Neutrophil (primary cell): ENCODE data around the gene MIGA1.
"Not testable (repeated sequence)": the region's sequence is repeated elsewhere in the genome, so short reads cannot be mapped to it uniquely, and the experiment has no call there.

Source experiments
- H3K27ac ChIP-seq: fragments of 200-600 bp; sonication (generic); 2 replicates; pipeline ENCODE4 v1.5.1; 2016; ENCODE audit warnings: mild to moderate bottlenecking, moderate library complexity
- H3K27me3 ChIP-seq: fragments of 200-600 bp; sonication (generic); 2 replicates; pipeline ENCODE4 v1.6.0; 2016; ENCODE audit warnings: mild to moderate bottlenecking
- H3K36me3 ChIP-seq: fragments of 200-600 bp; sonication (generic); 2 replicates; pipeline ENCODE4 v1.5.1; 2017
- H3K4me1 ChIP-seq, 2 experiments: fragments of 200-600 bp in 1 of 2; sonication (generic) in 1 of 2; 1 replicate in 1 of 2; 2 replicates in 1 of 2; pipeline versions ENCODE4 v1.5.1 to v1.6.1; 2013 to 2016; ENCODE audit warnings: low read depth in 1 of 2, low read length in 1 of 2, mild to moderate bottlenecking in 1 of 2, moderate library complexity in 1 of 2; ENCODE audit not compliant: control insufficient read depth in 1 of 2, insufficient read depth in 1 of 2
- H3K4me3 ChIP-seq, 2 experiments: fragments of 200-600 bp in 1 of 2; sonication (generic) in 1 of 2; 1 replicate in 1 of 2; 2 replicates in 1 of 2; pipeline ENCODE4 v1.5.1; 2013 to 2016; ENCODE audit warnings: low read depth in 1 of 2, low read length in 1 of 2, mild to moderate bottlenecking in 1 of 2, moderate library complexity in 1 of 2
- H3K9me3 ChIP-seq: fragments of 200-600 bp; sonication (generic); 2 replicates; pipeline ENCODE4 v1.5.1; 2016
- TF ChIP-seq, protein P1 (sequence below): fragments of 200-600 bp; sonication (generic); IDR thresholded peaks from 2 replicates; pipeline ENCODE4 v1.5.1; 2016; ENCODE audit warnings: antibody characterized with exemption

The MIGA1 gene

DNA sequence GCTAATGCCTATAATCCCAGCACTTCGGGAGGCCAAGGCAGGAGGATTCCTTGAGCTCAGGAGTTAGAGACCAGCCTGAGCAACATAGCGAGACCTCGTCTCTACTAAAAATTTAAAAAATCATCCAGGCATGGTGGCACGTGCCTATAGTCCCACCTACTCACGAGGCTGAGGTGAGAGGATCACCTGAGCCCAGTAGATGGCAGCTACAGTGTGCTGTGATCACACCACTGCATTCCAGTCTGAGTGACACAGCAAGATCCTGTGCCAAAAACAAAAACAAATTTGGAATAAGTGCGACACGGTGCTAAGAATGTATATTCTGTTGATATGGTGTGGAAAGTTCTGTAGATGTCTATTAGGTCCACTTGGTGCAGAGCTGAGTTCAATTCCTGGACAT lies 34.9 kb upstream of the MIGA1 start:
- TF ChIP-seq, protein P1, sequence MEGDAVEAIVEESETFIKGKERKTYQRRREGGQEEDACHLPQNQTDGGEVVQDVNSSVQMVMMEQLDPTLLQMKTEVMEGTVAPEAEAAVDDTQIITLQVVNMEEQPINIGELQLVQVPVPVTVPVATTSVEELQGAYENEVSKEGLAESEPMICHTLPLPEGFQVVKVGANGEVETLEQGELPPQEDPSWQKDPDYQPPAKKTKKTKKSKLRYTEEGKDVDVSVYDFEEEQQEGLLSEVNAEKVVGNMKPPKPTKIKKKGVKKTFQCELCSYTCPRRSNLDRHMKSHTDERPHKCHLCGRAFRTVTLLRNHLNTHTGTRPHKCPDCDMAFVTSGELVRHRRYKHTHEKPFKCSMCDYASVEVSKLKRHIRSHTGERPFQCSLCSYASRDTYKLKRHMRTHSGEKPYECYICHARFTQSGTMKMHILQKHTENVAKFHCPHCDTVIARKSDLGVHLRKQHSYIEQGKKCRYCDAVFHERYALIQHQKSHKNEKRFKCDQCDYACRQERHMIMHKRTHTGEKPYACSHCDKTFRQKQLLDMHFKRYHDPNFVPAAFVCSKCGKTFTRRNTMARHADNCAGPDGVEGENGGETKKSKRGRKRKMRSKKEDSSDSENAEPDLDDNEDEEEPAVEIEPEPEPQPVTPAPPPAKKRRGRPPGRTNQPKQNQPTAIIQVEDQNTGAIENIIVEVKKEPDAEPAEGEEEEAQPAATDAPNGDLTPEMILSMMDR, result no peak
- H3K27me3 ChIP-seq, result no peaks in the 10 kb centered on the region
- peaks cover 10% of the 10 kb centered on the region for H3K36me3 ChIP-seq
- no peak overlapping the region for H3K27ac ChIP-seq
- no peaks in the 10 kb centered on the region for H3K9me3 ChIP-seq
- no peaks in the 10 kb centered on the region for H3K4me1 ChIP-seq
- no peak overlapping the region for H3K4me3 ChIP-seq

DNA sequence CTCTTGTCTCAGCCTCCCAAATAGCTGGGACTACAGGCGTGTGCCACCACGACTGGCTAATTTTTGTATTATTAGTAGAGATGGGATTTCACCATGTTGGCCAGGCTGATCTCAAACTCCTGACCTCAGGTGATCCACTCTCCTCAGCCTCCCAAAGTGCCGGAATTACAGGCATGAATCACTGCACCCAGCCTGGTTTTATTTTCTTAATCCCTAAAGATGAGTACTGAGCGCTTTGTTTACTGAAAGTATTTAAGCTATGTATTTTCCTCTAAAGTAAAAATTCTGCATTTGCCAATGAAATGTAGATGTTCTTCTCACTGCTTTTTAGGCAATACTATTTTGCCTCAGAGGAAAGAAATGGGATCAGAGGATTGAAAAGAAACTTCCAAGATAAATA lies 30.0 kb upstream of the MIGA1 start:
- H3K27me3 ChIP-seq, H3K4me1 ChIP-seq, H3K36me3 ChIP-seq, H3K27ac ChIP-seq, H3K4me3 ChIP-seq, H3K9me3 ChIP-seq: not testable (repeated sequence)

DNA sequence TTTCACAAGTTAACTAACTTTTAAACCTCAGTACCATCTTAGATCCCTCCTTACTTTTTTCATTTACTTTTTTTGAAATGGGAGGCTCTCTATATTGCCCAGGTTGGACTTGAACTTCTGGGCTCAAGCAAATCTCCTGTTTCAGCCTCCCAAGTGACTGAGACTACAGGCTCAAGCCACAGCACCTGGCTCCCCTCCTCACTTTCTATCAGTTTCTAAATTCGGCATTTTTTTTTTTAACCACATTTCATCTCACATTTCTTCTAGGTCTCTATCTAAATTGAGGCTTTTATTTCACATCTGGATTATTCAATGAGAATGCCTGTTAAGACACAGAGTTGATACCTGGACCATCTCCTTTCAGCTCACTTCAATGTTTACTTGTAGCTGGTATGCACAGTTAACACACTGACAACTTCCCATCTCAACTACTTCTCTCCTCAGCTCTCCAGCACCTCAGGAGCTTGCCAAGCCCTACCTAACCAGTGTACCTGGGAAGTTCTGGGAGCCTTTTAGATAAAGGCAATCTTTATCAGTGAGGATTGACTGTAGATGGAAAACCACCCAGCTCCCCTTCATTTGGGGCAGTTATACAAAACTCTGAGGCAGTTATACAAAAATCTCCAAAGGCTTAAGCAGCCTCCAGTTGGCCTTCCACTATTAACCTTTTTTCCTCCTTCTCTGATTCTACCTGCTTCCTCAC lies 23.2 kb upstream of the MIGA1 start:
- TF ChIP-seq, protein P1, result no peak
- Histone ChIP-seq H3K4me3 (no peak overlapping the region), H3K27me3 (no peaks in the 10 kb centered on the region), H3K27ac (peak overlapping the region; percentile 44), H3K36me3 (no peaks in the 10 kb centered on the region), H3K9me3 (no peaks in the 10 kb centered on the region), H3K4me1 (peaks cover 29 to 33% of the 10 kb centered on the region in 2 experiments)

DNA sequence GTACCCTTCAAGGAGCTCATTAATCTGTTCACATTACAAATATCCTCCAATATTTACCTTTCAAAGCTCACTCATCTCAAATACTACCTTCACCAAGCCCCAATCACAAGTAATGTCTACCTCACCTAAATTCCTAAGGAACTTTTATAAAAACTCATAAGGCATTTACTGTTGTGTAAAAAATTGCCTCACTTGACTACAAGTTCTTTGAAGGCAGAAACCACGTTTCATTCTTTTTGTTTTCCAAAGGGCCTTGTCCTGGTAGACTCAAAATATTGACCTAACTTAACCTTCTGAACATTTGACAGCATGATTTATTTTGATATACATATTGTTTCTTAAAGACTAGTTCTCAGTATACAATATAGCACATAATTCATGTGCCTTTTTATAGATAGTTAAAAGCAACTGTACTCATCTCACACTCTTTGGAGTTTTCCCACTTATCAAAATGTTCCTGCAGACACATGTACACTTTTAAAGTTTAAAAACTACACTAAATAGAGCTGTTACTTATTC lies 22.3 kb upstream of the MIGA1 start:
- no peak overlapping the region for H3K4me3 ChIP-seq
- H3K9me3 ChIP-seq, result no peaks in the 10 kb centered on the region
- TF ChIP-seq, protein P1, result no peak
- no peaks in the 10 kb centered on the region for H3K36me3 ChIP-seq
- H3K27ac ChIP-seq, result peak overlapping the region; percentile 30
- H3K27me3 ChIP-seq, result no peaks in the 10 kb centered on the region
- peaks cover 28 to 30% of the 10 kb centered on the region in 2 experiments for H3K4me1 ChIP-seq

DNA sequence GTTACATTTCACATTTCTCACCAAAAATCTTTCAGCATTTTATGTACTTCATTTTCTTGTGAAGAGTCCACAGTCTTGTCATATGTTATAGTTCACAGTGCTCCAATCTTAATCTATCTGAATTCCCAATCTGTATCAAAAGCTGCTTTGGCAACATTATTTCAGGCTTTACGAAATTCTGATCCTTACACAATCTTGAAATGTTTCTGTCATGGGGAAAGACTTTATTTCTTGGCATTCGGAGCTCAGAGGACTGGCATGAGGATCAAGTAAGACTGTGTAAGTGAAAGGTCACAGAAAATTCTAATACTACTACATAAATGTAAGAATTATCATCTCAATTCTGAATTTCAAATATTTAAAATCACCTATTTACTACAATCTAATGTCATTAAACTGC lies 21.8 kb upstream of the MIGA1 start:
- H3K36me3 ChIP-seq, result no peaks in the 10 kb centered on the region
- TF ChIP-seq, protein P1, result no peak
- H3K27me3 ChIP-seq, result no peaks in the 10 kb centered on the region
- H3K27ac ChIP-seq, result peak overlapping the region; percentile 30
- H3K4me3 ChIP-seq, result no peak overlapping the region
- H3K9me3 ChIP-seq, result no peaks in the 10 kb centered on the region
- H3K4me1 ChIP-seq, result peaks cover 25 to 27% of the 10 kb centered on the region in 2 experiments
